K562 (cell line): ENCODE measurements around the gene EIF4E1B. TPM values are rescaled to one million over a fixed set of nuclear protein-coding genes. Genes with fewer than 3 reads are reported as not detected.

Experiments
- ATAC-seq: fragments of 200-7000 bp; cut with Tn5 transposase; 3 replicates; pipeline ENCODE4 v1.9.1; 2020; ENCODE audit warnings: moderate library complexity
- BruUV-seq: library from RNA; stranded (reverse); fragments of 400-500 nt; replicated peaks from 2 replicates; lab custom pipeline; 2021; lab: Mats Ljungman, UMichigan
- CTCF ChIA-PET: fragments of 300-600 bp; formaldehyde crosslinking; extraction: SDS; loops from one replicate; lab custom pipeline; 2021; ENCODE audit warnings: low intra/inter-chr PET ratio; lab: Yijun Ruan, JAX
- POLR2A ChIA-PET: fragments of 300-600, 350-650 bp; sonication (Branson Sonifier 250); formaldehyde crosslinking; extraction: SDS; loops from one replicate; lab custom pipeline; 2021; ENCODE audit warnings: antibody characterized with exemption, inconsistent platforms; lab: Yijun Ruan, JAX
- DNase-seq, 4 experiments: peaks; one replicate each; pipeline versions ENCODE4 v3.0.0 to v3.0.0-alpha.2; 2011 to 2018; ENCODE audit warnings: low spot score in 3 of 4, mixed read lengths in 3 of 4; ENCODE audit errors: extremely low read depth in 1 of 4
- FAIRE-seq: peaks from 2 replicates; lab custom pipeline; 2011; peaks lifted over from hg19 to GRCh38; lab: Jason Lieb, UNC
- H2AFZ ChIP-seq: 2 replicates; pipeline ENCODE4 v1.6.0; 2011; ENCODE audit warnings: low read depth, low read length, control low read depth, inconsistent platforms
- H3K27ac ChIP-seq: fragments of 200-600 bp; 3 replicates; pipeline ENCODE4 v1.8.0; 2011; ENCODE audit warnings: low read depth, mild to moderate bottlenecking, control low read depth, inconsistent platforms, low read length, moderate library complexity, mixed read lengths; ENCODE audit errors: extremely low read depth
- H3K27me3 ChIP-seq, 2 experiments: fragments of 300-600 bp in 1 of 2; 2 replicates in 1 of 2; 3 replicates in 1 of 2; pipeline versions ENCODE4 v1.6.0 to v1.8.0; 2011; ENCODE audit warnings: inconsistent platforms in 2 of 2, low read length in 2 of 2, mild to moderate bottlenecking in 1 of 2, mixed read lengths in 1 of 2, moderate library complexity in 1 of 2; ENCODE audit not compliant: control insufficient read depth in 2 of 2, insufficient read depth in 2 of 2
- H3K36me3 ChIP-seq: fragments of 300-600 bp; 3 replicates; pipeline ENCODE4 v1.8.0; 2011; ENCODE audit warnings: mild to moderate bottlenecking, low read length, inconsistent platforms; ENCODE audit not compliant: control insufficient read depth, insufficient read depth
- H3K4me1 ChIP-seq, 2 experiments: fragments of 200-600 bp in 1 of 2; replicated peaks in 1 of 2; 2 replicates in 1 of 2; 3 replicates in 1 of 2; pipeline versions ENCODE4 v1.5.1 to v1.8.0; 2011; ENCODE audit warnings: inconsistent platforms in 2 of 2, low read length in 2 of 2, mild to moderate bottlenecking in 1 of 2, mixed read lengths in 1 of 2, moderate library complexity in 1 of 2; ENCODE audit not compliant: control insufficient read depth in 2 of 2, insufficient read depth in 2 of 2
- H3K4me2 ChIP-seq: 2 replicates; pipeline ENCODE4 v1.6.1; 2011; ENCODE audit warnings: low read length, control low read depth, inconsistent platforms, mixed read lengths; ENCODE audit not compliant: insufficient read depth
- H3K4me3 ChIP-seq: fragments of 200-600 bp; sonication (generic), shearing (Covaris generic); 2 replicates; pipeline ENCODE4 v1.5.1; 2016; ENCODE audit warnings: control low read depth, inconsistent platforms
- H3K79me2 ChIP-seq: fragments of 200-600 bp; 3 replicates; pipeline ENCODE4 v1.8.0; 2011; ENCODE audit warnings: low read length, inconsistent platforms; ENCODE audit not compliant: control insufficient read depth, insufficient read depth
- H3K9ac ChIP-seq, 2 experiments: 2 replicates each; pipeline versions ENCODE4 v1.6.0 to v1.6.1; 2011; ENCODE audit warnings: low read depth in 2 of 2, low read length in 2 of 2, control low read depth in 1 of 2, inconsistent platforms in 1 of 2, mild to moderate bottlenecking in 1 of 2, mixed read lengths in 1 of 2; ENCODE audit not compliant: insufficient read depth in 1 of 2
- H3K9me1 ChIP-seq: one replicate; pipeline ENCODE4 v1.6.0; 2011; ENCODE audit warnings: inconsistent platforms, mild to moderate bottlenecking, low read length, moderate library complexity; ENCODE audit not compliant: control insufficient read depth, insufficient read depth
- H3K9me3 ChIP-seq: replicated peaks from 2 replicates; pipeline ENCODE4 v1.5.1; 2011; ENCODE audit warnings: low read depth, low read length, inconsistent platforms; ENCODE audit not compliant: control insufficient read depth, insufficient read depth
- H4K20me1 ChIP-seq: replicated peaks from 2 replicates; pipeline ENCODE4 v1.6.1; 2011; ENCODE audit warnings: low read length, inconsistent platforms, mixed read lengths; ENCODE audit not compliant: control insufficient read depth, insufficient read depth
- ARID3A ChIP-seq: IDR thresholded peaks from 2 replicates; pipeline ENCODE4 v1.6.1; 2012; ENCODE audit warnings: low read depth, low read length, improper control_type of control experiment, borderline replicate concordance
- BCOR ChIP-seq: fragments of 450-650 bp; IDR thresholded peaks from 2 replicates; pipeline ENCODE4 v1.6.1; 2016
- CBX2 ChIP-seq: fragments of 200-600 bp; sonication (generic); IDR thresholded peaks from one replicate; pipeline ENCODE4 v1.6.1; 2012; ENCODE audit warnings: mild to moderate bottlenecking, low read length, inconsistent platforms; ENCODE audit not compliant: insufficient read depth, poor library complexity, severe bottlenecking
- CC2D1A ChIP-seq: fragments of 450-650 bp; IDR thresholded peaks from 2 replicates; pipeline ENCODE4 v1.6.1; 2017; ENCODE audit warnings: mild to moderate bottlenecking
- DDX20 ChIP-seq: fragments of 450-650 bp; IDR thresholded peaks from 2 replicates; pipeline ENCODE4 v1.6.1; 2016; ENCODE audit warnings: missing genetic modification characterization, low read depth, mild to moderate bottlenecking, missing compliant biosample characterization, moderate library complexity
- EP300 ChIP-seq: IDR thresholded peaks from 2 replicates; pipeline ENCODE4 v1.6.1; 2012; ENCODE audit warnings: low read length, improper control_type of control experiment
- FOXJ2 ChIP-seq: fragments of 200-800 bp; sonication (Bioruptor generic); IDR thresholded peaks from 2 replicates; pipeline ENCODE4 v1.6.1; 2016; ENCODE audit warnings: missing genetic modification characterization, missing compliant biosample characterization
- NFIC ChIP-seq: fragments of 450-650 bp; IDR thresholded peaks from 2 replicates; pipeline ENCODE4 v1.6.1; 2017; ENCODE audit warnings: mild to moderate bottlenecking, inconsistent platforms
- PKNOX1 ChIP-seq: fragments of 450-650 bp; IDR thresholded peaks from 2 replicates; pipeline ENCODE4 v1.6.1; 2016
- PREB ChIP-seq: sonication (generic); formaldehyde crosslinking; IDR thresholded peaks from 2 replicates; pipeline ENCODE4 v1.8.1; 2023; ENCODE audit warnings: mild to moderate bottlenecking, missing genetic modification reagents
- PTRF ChIP-seq: fragments of 450-650 bp; IDR thresholded peaks from 2 replicates; pipeline ENCODE4 v1.6.1; 2016; ENCODE audit warnings: mild to moderate bottlenecking, missing genetic modification characterization, missing compliant biosample characterization
- SPI1 ChIP-seq: IDR thresholded peaks from 2 replicates; pipeline ENCODE4 v1.6.1; 2011; ENCODE audit warnings: low read depth, low read length, control low read depth, borderline replicate concordance
- SREBF1 ChIP-seq: fragments of 150-350 bp; IDR thresholded peaks from 2 replicates; pipeline ENCODE4 v1.6.1; 2014; ENCODE audit warnings: antibody characterized with exemption, low read depth, low read length, borderline replicate concordance
- ZFP30 ChIP-seq: fragments of 250-450 bp; sonication (Bioruptor Pico); IDR thresholded peaks from 2 replicates; pipeline ENCODE4 v1.8.0; 2022; ENCODE audit warnings: moderate library complexity, mild to moderate bottlenecking, inconsistent platforms, borderline replicate concordance
- ZNF140 ChIP-seq: fragments of 250-450 bp; sonication (Bioruptor Pico); IDR thresholded peaks from 2 replicates; pipeline ENCODE4 v1.8.0; 2021; ENCODE audit warnings: moderate library complexity, mild to moderate bottlenecking, inconsistent platforms
- ZNF354B ChIP-seq: fragments of 250-450 bp; sonication (Bioruptor Pico); IDR thresholded peaks from 2 replicates; pipeline ENCODE4 v1.4.0; 2020
- WGBS: fragments of 100-300 bp; shearing (Covaris generic); methylation state at CpG from one replicate; pipeline ENCODE4 v1.1.6; 2016; ENCODE audit warnings: low coverage, mixed read lengths; ENCODE audit not compliant: insufficient coverage; ENCODE audit errors: missing lambda C conversion rate; 5-methylcytosine and 5-hydroxymethylcytosine counted together
- in situ Hi-C: fragments of 300-500 bp; cut with MboI; formaldehyde crosslinking; loops from 4 replicates; pipeline ENCODE4 v1.15.0; 2018; ENCODE audit warnings: inconsistent platforms, mixed read lengths
- intact Hi-C: fragments of 100-400 bp; cut with micrococcal nuclease; formaldehyde crosslinking; loops from 2 replicates; pipeline ENCODE4 v1.14.2; 2022
- polyA plus RNA-seq, 8 experiments: library from polyadenylated mRNA; depleted of rRNA in 4 of 8; stranded (reverse) in 5 of 8; unstranded in 3 of 8; fragments of >200 nt; fragmentation: Nextera tagmentation in 2 of 8; fragmentation: Illumina TruSeq in 1 of 8; extraction: Ambion mirVana in 2 of 8; extraction: Trizol in 1 of 8; gene quantifications; 2 replicates each; pipeline versions ENCODE4 v1.2.1 to v1.2.3, GENCODE V29; 2011 to 2014; ENCODE audit warnings: inconsistent platforms in 1 of 8, missing spikeins in 1 of 8
- total RNA-seq, 7 experiments: library from RNA; depleted of rRNA in 6 of 7; stranded (reverse); fragments of >200 nt in 6 of 7; fragmentation: Illumina TruSeq in 2 of 7; extraction: Trizol in 2 of 7; gene quantifications; 2 replicates each; pipeline versions ENCODE4 v1.2.1 to v1.2.3, GENCODE V29; 2011 to 2021; ENCODE audit warnings: low replicate concordance in 1 of 7
- TF ChIP-seq, protein P1 (sequence below): fragments of 250-450 bp; sonication (Bioruptor Pico); IDR thresholded peaks from 2 replicates; pipeline ENCODE4 v1.8.0; 2021; ENCODE audit warnings: borderline replicate concordance, mild to moderate bottlenecking, moderate library complexity; ENCODE audit not compliant: poor library complexity, severe bottlenecking

Gene EIF4E1B
- total and polyA plus RNA-seq, 9 of the 15 experiments (the other 6 are each of a cell fraction or from before 2014, with no cell fraction given): not detected

DNA sequence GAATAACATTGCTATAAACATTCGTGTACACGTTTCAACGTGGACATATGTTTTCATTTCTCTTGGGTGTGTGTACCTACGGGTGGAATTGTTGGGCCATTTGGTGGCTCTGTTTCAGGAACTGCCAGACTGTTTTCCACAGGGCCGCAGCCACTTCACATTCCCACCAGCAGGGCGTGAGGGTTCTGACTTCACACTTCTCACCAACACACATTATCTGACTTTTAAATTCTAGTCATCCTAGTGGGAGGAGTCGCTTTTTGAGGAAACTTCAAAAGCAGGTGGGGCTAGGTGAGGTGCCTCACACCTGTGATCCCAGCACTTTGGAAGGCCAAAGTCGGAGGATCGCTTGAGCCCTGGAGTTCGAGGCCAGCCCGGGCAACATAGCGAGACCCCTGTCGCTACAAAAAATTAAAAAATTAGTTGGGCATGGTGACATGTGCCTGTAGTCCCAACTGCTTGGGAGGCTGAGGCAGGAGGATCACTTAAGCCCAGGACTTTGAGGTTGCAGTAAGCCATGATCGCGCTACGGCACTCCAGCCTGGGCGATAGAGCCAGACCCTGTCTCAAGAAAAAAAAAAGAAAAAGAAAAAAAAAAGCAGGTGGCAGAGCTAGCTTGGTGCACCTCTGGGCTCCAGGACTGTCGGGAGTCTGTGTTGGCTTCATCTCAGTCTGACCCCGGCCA is 45.3 kb downstream of the EIF4E1B start:
- Histone ChIP-seq H4K20me1 (no peaks in the 10 kb centered on the region), H3K79me2 (no peaks in the 10 kb centered on the region), H3K36me3 (no peaks in the 10 kb centered on the region), H3K9me3 (no peaks in the 10 kb centered on the region), H3K27me3 (peaks cover 9 to 14% of the 10 kb centered on the region in 2 experiments), H3K4me2 (peak overlapping the region; percentile 30; the same call in 1 of the 2 replicates), H3K4me3 (no peak overlapping the region), H3K4me1 (peaks cover 18 to 35% of the 10 kb centered on the region in 2 experiments), H3K27ac (peak overlapping the region; percentile 45), H2AFZ (peak overlapping the region; percentile 84), H3K9ac (peak overlapping the region; percentile 23 to 76; a peak in 2 of 4 replicates), H3K9me1 (no peaks in the 10 kb centered on the region)
- 37% methylated on average over 16 of the region's 19 CpGs for WGBS
- in situ Hi-C loops: no loop called here
- intact Hi-C loops: no loop called here
- ChIA-PET CTCF (interaction anchor here (0.7 kb wide), 1 partner anchor 525 kb away, joined by 4 read pairs; no protein-coding TSS in a partner anchor), POLR2A (interaction anchor here (0.6 to 1.7 kb wide), 5 partner anchors 12 to 422 kb away, joined by 3 to 6 read pairs (median 4); partner anchors contain the start of gene TSPAN17)
- DNase-seq (peak; percentile 63 to 81 (median 72)), ATAC-seq (peak; percentile 93), FAIRE-seq (peak; percentile 94)
- no TSS peak for BruUV-seq
- TF ChIP-seq NFIC (0 out of 2 replicates have a peak, but pooled peaks have one; percentile 12), CBX2 (no peak), SREBF1 (no peak), ARID3A (no peak), ZFP30 (CRISPR knock-in tag) (no peak), ZNF354B (CRISPR knock-in tag) (no peak), PREB (CRISPR knock-in tag) (no peak), BCOR (0 out of 2 replicates have a peak, but pooled peaks have one; percentile 6), ZNF140 (CRISPR knock-in tag) (no peak), PTRF (tag) (no peak), PKNOX1 (no peak), CC2D1A (0 out of 2 replicates have a peak, but pooled peaks have one; percentile 16), DDX20 (tag) (no peak), SPI1 (peak; percentile 67; the same call in 1 of the 2 replicates), EP300 (no peak), FOXJ2 (tag) (no peak)
- TF ChIP-seq, protein P1, sequence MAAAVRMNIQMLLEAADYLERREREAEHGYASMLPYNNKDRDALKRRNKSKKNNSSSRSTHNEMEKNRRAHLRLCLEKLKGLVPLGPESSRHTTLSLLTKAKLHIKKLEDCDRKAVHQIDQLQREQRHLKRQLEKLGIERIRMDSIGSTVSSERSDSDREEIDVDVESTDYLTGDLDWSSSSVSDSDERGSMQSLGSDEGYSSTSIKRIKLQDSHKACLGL: no peak
